Measurements from ENCODE around the gene MMP15.

MMP15 gene

DNA sequence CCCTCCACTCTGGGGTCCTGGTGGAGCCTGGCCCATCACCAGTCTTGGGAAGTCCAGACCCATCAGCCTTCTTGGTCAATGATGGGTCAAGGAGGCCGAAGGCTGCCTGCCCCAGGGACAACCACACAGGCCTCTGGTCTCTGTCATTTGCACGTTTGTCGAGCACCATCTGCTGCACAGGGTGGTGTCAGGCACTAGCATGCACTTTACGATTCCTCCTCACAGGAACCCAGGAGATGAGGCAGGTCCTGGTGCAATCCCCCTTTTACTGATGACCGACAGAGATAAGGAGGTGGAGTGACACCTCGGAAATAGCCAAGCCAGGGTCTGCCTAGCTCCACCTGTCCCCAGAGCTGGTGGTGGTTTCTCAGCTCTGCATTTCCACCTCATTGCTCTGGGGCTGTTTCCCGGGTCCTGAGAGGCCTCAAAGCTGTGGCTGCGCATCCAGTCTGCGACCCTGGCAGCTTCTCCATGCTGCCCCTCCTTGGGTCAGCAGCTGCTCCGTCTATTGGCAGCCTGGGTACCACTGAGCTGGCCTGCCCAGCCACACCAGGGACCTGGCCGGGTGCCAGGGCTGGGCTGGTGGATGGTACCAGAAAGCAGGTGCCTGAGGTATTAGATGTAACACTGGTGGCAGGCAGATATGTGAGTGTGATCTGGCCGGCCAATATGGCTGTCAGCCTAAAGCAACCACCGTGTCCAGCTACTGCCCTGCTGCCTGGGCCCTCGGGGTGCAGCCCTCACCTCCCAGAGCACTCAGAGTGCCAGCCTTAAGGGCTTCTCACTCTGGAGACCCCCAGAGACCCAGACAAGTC, 10.0 kb downstream of the MMP15 start:
- DNase-seq, result no peak

GRCh38 chr16:58036943-58037342, 11.4 kb downstream of the MMP15 start:
- DNase-seq, result no peak

DNA sequence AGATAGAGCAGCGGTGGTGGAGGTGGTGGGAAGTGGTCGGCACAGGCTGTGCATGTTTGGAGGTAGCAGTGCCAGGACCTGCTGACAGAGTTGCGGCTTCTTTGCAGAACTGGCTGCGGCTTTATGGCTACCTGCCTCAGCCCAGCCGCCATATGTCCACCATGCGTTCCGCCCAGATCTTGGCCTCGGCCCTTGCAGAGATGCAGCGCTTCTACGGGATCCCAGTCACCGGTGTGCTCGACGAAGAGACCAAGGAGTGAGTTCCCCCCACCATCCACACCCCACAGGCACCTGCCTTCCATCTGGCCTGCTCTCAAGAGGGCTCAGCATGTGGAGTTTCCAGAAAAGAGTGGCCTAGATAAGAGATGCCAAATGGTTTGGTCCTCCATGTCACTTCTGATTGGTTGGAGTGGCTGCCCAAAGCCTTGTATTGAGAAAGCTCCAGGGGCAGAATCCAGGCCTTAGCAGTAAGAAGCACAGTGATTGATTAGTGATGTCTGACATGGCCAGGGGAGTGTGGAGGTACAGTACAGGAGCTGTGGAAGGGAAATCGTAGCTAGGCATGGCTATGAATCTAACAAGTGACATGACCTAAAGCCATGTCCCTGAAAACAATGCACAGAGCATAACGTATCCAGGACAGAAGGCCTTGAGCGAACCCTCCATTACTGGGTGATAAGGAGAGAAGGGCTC, 12.0 kb downstream of the MMP15 start:
- no peak for DNase-seq

GRCh38 chr16:58038219-58038641, 12.7 kb downstream of the MMP15 start:
- DNase-seq, result no peak

GRCh38 chr16:58039829-58040495, 14.4 kb downstream of the MMP15 start:
- DNase-seq, result no peak

- DNase-seq, result no peak
These were observed 14.9 kb downstream of the MMP15 start for GRCh38 chr16:58040496-58040846.

DNA sequence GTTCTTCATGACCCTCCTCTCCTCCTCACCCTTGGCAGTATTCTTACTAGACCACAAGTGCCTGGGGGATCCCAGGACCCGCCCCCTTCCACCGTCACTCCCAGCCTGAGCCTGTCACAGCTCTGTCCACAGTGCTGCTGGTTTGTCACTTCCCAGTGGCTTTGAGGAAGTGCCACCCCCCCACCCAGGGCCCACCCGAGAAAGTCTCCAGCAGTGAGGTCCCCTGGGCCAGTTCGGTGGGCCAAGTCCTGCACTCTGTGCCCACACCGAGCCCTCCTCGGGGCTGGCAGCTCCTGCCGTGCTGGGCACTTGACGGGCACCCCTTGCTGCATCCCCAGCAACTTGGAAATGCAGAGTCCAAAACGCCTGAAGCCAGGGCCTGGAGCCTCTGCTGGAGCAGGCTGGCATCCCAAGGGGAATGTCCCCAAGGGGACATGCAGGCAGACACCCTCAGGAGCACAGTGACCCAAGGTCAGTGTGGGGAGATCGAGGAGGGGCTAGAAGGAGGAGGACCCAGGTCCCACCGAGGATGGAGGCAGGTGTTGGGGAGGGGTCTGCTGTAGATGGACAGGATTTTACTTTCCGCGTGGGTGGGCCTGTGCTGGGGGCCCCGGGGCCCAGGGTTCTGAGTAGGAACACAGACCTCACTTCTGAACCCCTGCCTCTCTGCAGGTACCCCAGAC, 15.5 kb downstream of the MMP15 start:
- no peak for DNase-seq

GRCh38 chr16:58041628-58041955, 16.0 kb downstream of the MMP15 start:
- DNase-seq, result peak in 1 of 4 experiments; percentile 1

GRCh38 chr16:58042001-58042885, 16.7 kb downstream of the MMP15 start:
- no peak for DNase-seq

DNA sequence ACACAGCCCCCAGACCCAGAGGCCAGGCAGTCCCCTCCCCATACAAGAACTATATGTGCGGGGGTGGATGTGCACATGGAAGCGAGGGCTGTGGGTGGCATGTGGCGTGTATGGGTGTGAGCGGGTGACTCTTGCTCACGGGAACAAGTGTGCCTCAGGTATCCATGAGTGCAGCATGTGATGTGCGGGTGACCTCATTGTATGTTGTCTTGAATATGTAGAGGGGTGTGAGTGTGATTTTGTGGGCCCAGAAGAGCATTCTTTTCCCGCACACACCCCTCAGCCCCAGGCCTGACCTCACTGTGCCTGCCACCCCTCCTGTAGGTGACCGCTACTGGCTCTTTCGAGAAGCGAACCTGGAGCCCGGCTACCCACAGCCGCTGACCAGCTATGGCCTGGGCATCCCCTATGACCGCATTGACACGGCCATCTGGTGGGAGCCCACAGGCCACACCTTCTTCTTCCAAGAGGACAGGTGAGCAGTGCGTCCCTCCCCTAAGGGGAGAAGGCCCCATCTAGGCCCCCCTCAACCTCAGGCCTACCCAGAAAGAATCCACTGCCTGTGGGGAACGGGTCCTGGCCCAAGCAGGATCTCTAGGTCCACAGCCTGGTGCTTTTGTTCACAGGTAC, 17.4 kb downstream of the MMP15 start:
- no peak for DNase-seq

GRCh38 chr16:58043571-58044155, 18.1 kb downstream of the MMP15 start:
- no peak for DNase-seq

- DNase-seq, result no peak
These were observed 18.9 kb downstream of the MMP15 start for GRCh38 chr16:58044266-58045019.

DNA sequence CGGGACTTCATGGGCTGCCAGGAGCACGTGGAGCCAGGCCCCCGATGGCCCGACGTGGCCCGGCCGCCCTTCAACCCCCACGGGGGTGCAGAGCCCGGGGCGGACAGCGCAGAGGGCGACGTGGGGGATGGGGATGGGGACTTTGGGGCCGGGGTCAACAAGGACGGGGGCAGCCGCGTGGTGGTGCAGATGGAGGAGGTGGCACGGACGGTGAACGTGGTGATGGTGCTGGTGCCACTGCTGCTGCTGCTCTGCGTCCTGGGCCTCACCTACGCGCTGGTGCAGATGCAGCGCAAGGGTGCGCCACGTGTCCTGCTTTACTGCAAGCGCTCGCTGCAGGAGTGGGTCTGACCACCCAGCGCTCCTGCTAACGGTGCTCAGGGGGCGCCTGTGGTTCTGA, 19.5 kb downstream of the MMP15 start:
- DNase-seq, result no peak

DNA sequence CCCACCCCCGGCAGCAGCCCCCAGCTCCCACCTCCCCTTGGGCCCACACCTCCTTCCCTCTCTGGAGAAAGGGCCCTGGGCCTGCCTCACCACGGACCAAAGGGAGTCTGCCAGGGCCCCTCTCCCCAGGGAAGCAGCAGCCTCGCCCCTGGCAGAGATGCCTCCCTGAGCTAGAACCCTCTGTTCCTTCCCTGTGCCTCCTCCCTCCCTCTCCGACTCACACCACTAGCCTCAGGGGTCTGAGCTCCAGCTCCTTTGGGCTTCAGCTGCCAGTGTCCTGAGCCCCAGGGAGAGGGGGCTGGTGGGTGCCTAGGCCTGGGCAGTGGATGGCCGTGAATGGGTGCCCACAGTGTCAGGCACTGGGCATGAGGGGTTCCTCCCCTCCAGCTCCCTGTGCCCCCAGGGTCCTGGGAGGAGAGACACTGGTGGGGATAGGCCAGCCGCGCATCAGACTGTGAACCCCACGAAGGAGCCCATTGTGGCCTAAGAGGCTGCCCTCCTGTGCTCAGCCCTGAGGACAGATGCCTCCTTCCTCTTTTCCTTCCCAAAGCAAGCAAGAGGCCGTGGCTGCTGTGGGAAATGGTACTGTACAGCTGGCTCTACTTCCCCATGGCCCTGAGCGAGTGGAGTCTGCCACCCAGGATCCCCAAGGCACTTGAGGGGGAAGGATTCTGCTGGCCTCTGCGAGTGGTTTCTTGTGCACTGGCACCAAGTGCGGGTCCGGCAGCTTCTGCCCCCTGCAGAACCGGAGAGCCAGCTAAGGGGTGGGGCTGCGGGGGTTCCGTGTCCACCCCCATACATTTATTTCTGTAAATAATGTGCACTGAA, 20.7 kb downstream of the MMP15 start:
- peak; percentile 55 to 83 (median 78) for DNase-seq

DNA sequence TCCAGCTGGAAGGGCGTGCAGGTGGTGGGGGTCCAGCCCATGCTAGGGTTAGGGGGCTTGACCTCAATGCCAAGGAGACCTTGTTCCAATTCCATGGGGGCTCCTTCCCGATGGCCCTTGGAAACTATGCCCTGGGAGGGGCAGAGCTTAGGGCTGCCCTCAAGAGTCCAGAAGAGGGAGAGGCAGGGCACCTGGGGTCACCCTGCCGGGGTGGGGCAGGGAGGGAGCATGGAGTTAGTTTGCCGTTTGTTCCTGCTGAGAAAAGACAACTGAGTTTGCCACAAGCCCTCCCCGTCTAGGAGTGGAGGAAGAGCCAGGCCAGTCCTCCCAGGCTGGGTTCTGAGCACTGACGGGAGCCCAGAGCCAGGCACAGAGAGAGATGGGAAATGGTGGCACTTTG, 21.4 kb downstream of the MMP15 start:
- no peak for DNase-seq

DNA sequence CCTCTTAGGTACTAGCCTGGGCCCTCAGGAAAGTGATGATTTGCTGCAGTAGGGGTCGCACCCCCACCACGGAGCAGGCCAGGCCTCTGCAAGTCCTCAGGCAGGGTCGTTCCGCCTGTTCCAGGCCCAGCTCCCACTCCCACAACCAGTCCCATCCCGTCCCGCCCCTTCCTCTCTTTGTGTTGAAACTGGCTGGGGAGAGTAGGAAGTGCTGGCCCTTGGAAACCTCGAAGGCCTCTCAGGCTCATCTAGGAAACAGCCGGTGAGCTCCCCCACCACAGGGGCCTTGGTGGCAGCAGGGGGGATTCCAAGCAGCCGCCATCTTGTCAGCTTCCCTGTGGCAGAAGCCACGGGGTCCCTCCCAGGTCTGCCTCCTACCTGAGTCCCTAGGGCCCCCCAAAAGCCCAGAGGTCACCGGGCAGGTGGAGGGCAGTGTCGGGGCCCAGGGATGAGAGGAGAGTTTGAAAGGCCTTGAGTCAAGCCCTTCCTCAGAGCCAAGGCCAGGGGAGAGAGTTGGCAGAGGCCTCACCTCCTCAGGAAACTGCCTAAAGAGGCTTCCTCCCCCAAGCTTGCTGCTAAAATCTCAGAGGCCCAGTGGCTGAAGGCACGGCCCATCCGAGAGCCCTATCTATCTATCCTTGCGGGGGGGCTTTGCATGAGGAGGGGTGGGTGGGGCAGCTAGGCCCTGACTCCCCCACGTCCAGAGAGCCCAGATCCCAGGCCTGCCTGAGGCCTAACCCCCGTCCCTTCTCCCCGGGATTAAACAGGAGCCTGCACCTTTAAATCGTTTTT, 22.2 kb downstream of the MMP15 start:
- DNase-seq, result no peak

DNA sequence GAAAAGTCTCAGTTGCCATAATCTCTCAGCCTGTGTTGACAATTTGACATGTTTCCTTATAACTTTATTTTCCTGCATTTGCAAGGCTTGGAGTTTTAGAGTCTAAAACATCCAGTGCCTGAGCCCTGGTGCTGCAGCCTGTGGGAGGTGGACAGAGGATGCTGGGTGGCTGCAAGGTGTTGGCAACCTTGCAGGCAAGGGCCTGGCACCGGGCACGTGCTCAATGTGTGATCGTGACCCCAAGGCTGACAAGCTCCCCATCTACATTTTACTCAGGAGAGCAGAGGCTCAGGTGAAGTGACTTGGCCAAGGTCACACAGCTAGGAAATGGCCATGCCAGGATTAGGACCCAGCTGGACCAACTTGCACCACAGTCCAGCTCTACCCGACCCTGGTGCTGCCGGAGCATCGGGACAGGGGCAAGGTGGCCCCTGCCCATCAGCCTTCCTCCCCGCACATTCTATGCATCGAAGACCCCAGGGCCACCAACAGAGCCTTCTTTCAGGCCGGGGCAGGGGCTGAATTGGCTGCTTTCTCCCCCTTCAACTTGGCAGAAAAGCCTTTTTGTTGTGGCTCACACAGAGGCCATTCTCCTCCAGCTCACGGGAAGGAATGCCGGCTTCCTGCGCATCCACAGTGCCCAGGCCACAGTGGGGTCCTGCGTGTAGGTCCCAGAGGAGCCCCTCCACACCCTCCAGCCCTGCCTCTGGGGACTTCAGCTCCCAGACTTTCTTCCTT, 23.1 kb downstream of the MMP15 start:
- no peak for DNase-seq

Data from suppressor macrophage (primary cell).